ENCODE measurements around the gene PLXNA2.

Gene PLXNA2

GRCh38 chr1:208108213-208108608, 136.0 kb downstream of the PLXNA2 start:
- no peak overlapping the region for H3K9ac ChIP-seq (ENCODE audit: low read depth, low read length)
- no peak for DNase-seq
- H2AFZ ChIP-seq (ENCODE audit: low read depth, low read length) = no peak overlapping the region
- H3K9me3 ChIP-seq (ENCODE audit: insufficient read depth, low read length, severe bottlenecking) = no peaks in the 10 kb centered on the region
- H3K4me1 ChIP-seq (ENCODE audit: insufficient read depth, low read length) = no peaks in the 10 kb centered on the region
- H3K4me3 ChIP-seq (ENCODE audit: low read depth in 1 of 2, low read length in 2 of 2) = no peak overlapping the region
- H3K27ac ChIP-seq (ENCODE audit: low read length) = no peak overlapping the region
- no peaks in the 10 kb centered on the region for H3K79me2 ChIP-seq (ENCODE audit: insufficient read depth, low read length)
- no peak for ATAC-seq (ENCODE audit: insufficient read depth, low read depth)
- peaks cover 29% of the 10 kb centered on the region for H3K27me3 ChIP-seq (ENCODE audit: insufficient read depth, low read length, poor library complexity)
- H3K4me2 ChIP-seq (ENCODE audit: insufficient read depth, low read length) = no peak overlapping the region
- no peaks in the 10 kb centered on the region for H4K20me1 ChIP-seq (ENCODE audit: insufficient read depth, low read length)
- H3K36me3 ChIP-seq (ENCODE audit: insufficient read depth, low read length) = no peaks in the 10 kb centered on the region
- TF ChIP-seq EZH2 (IDR thresholded peaks at IDR 0.05; ENCODE audit: borderline replicate concordance, low read depth, low read length, severe bottlenecking) = no peak
- no peak for TF ChIP-seq CTCF (IDR thresholded peaks at IDR 0.05; ENCODE audit: borderline replicate concordance, extremely low read depth, low read length, poor library complexity, severe bottlenecking)

GRCh38 chr1:208107425-208108212, 136.6 kb downstream of the PLXNA2 start:
- Histone ChIP-seq H3K4me3 (ENCODE audit: low read depth in 1 of 2, low read length in 2 of 2) (no peak overlapping the region), H4K20me1 (ENCODE audit: insufficient read depth, low read length) (no peaks in the 10 kb centered on the region), H3K27me3 (ENCODE audit: insufficient read depth, low read length, poor library complexity) (peaks cover 29% of the 10 kb centered on the region), H3K4me2 (ENCODE audit: insufficient read depth, low read length) (no peak overlapping the region), H3K4me1 (ENCODE audit: insufficient read depth, low read length) (no peaks in the 10 kb centered on the region), H3K36me3 (ENCODE audit: insufficient read depth, low read length) (no peaks in the 10 kb centered on the region), H3K27ac (ENCODE audit: low read length) (no peak overlapping the region), H3K9ac (ENCODE audit: low read depth, low read length) (no peak overlapping the region), H3K79me2 (ENCODE audit: insufficient read depth, low read length) (no peaks in the 10 kb centered on the region), H2AFZ (ENCODE audit: low read depth, low read length) (no peak overlapping the region), H3K9me3 (ENCODE audit: insufficient read depth, low read length, severe bottlenecking) (no peaks in the 10 kb centered on the region)
- DNase-seq = no peak
- no peak for ATAC-seq (ENCODE audit: insufficient read depth, low read depth)
- TF ChIP-seq CTCF (IDR thresholded peaks at IDR 0.05; ENCODE audit: borderline replicate concordance, extremely low read depth, low read length, poor library complexity, severe bottlenecking) = no peak

- no peaks in the 10 kb centered on the region for H3K9me3 ChIP-seq (ENCODE audit: insufficient read depth, low read length, severe bottlenecking)
- no peak overlapping the region for H3K9ac ChIP-seq (ENCODE audit: low read depth, low read length)
- TF ChIP-seq EZH2 (IDR thresholded peaks at IDR 0.05; ENCODE audit: borderline replicate concordance, low read depth, low read length, severe bottlenecking) (no peak), CTCF (IDR thresholded peaks at IDR 0.05; ENCODE audit: borderline replicate concordance, extremely low read depth, low read length, poor library complexity, severe bottlenecking) (no peak)
- no peak for DNase-seq
- no peak overlapping the region for H2AFZ ChIP-seq (ENCODE audit: low read depth, low read length)
- H4K20me1 ChIP-seq (ENCODE audit: insufficient read depth, low read length) = no peaks in the 10 kb centered on the region
- H3K4me1 ChIP-seq (ENCODE audit: insufficient read depth, low read length) = no peaks in the 10 kb centered on the region
- no peak overlapping the region for H3K4me2 ChIP-seq (ENCODE audit: insufficient read depth, low read length)
- H3K79me2 ChIP-seq (ENCODE audit: insufficient read depth, low read length) = no peaks in the 10 kb centered on the region
- ATAC-seq (ENCODE audit: insufficient read depth, low read depth) = no peak
- no peaks in the 10 kb centered on the region for H3K36me3 ChIP-seq (ENCODE audit: insufficient read depth, low read length)
- peaks cover 33% of the 10 kb centered on the region for H3K27me3 ChIP-seq (ENCODE audit: insufficient read depth, low read length, poor library complexity)
- H3K27ac ChIP-seq (ENCODE audit: low read length) = no peak overlapping the region
- no peak overlapping the region for H3K4me3 ChIP-seq (ENCODE audit: low read depth in 1 of 2, low read length in 2 of 2)
These were observed 138.0 kb downstream of the PLXNA2 start for GRCh38 chr1:208106218-208106617.
